ENCODE results near the gene C2CD4C.
"Not testable (repeated sequence)": the region's sequence is repeated elsewhere in the genome, so short reads cannot be mapped to it uniquely, and the experiment has no call there.

C2CD4C gene

GRCh38 chr19:364496-365287, 44.3 kb downstream of the C2CD4C start:
- DNase-seq (ENCODE audit: low spot score), result no peak

- DNase-seq (ENCODE audit: low spot score), result no peak
Measured at GRCh38 chr19:362683-363082, 46.3 kb downstream of the C2CD4C start.

GRCh38 chr19:362154-362553, 46.8 kb downstream of the C2CD4C start:
- no peak for DNase-seq (ENCODE audit: low spot score)

GRCh38 chr19:359653-359925, 49.4 kb downstream of the C2CD4C start:
- no peak for DNase-seq (ENCODE audit: low spot score)

GRCh38 chr19:355536-355935, 53.4 kb downstream of the C2CD4C start:
- not testable (repeated sequence) for DNase-seq (ENCODE audit: low spot score)

Data from germinal center (tissue), 1 donor.